Transverse colon (tissue), 3 donors: ENCODE measurements around the gene CDH13.

Experiments
- EP300 ChIP-seq: sonication (generic); formaldehyde crosslinking; IDR thresholded peaks from one replicate; pipeline ENCODE4 v1.6.1; 2017; ENCODE audit warnings: antibody characterized with exemption, low read depth
- TF ChIP-seq, protein P1 (sequence below), 5 experiments: fragments of 200-600 bp in 3 of 5; fragments of 450-650 bp in 2 of 5; sonication (generic) in 3 of 5; IDR thresholded peaks; 1 replicate in 2 of 5; 2 replicates in 3 of 5; pipeline ENCODE4 v1.5.1; 2016 to 2017; ENCODE audit warnings: antibody characterized with exemption in 5 of 5, inconsistent platforms in 3 of 5, mild to moderate bottlenecking in 2 of 5, moderate library complexity in 1 of 5

DNA sequence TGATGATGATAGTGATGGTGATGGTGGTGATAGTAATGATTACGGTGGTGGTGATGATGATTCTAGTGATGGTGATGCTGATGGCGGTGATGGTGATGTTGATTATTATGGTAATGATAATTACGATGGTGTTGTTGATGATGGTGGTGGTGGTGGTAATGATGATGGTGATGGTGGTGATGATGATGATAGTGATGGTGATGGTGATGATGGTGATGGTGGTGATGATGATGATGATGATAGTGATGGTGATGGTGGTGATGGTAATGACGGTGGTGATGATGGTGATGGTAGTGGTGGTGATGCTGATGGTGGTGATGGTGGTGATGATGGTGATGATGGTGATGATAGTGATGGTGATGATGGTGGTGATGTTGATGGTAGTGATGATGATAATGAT is 370.0 kb downstream of the CDH13 start:
- TF ChIP-seq, protein P1, sequence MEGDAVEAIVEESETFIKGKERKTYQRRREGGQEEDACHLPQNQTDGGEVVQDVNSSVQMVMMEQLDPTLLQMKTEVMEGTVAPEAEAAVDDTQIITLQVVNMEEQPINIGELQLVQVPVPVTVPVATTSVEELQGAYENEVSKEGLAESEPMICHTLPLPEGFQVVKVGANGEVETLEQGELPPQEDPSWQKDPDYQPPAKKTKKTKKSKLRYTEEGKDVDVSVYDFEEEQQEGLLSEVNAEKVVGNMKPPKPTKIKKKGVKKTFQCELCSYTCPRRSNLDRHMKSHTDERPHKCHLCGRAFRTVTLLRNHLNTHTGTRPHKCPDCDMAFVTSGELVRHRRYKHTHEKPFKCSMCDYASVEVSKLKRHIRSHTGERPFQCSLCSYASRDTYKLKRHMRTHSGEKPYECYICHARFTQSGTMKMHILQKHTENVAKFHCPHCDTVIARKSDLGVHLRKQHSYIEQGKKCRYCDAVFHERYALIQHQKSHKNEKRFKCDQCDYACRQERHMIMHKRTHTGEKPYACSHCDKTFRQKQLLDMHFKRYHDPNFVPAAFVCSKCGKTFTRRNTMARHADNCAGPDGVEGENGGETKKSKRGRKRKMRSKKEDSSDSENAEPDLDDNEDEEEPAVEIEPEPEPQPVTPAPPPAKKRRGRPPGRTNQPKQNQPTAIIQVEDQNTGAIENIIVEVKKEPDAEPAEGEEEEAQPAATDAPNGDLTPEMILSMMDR (IDR thresholded peaks at IDR 0.05): no peak
- no peak for TF ChIP-seq EP300
